ENCODE measurements around the gene PIP4P1.
"Not testable (repeated sequence)": the region's sequence is repeated elsewhere in the genome, so short reads cannot be mapped to it uniquely, and the experiment has no call there.

The PIP4P1 gene

DNA sequence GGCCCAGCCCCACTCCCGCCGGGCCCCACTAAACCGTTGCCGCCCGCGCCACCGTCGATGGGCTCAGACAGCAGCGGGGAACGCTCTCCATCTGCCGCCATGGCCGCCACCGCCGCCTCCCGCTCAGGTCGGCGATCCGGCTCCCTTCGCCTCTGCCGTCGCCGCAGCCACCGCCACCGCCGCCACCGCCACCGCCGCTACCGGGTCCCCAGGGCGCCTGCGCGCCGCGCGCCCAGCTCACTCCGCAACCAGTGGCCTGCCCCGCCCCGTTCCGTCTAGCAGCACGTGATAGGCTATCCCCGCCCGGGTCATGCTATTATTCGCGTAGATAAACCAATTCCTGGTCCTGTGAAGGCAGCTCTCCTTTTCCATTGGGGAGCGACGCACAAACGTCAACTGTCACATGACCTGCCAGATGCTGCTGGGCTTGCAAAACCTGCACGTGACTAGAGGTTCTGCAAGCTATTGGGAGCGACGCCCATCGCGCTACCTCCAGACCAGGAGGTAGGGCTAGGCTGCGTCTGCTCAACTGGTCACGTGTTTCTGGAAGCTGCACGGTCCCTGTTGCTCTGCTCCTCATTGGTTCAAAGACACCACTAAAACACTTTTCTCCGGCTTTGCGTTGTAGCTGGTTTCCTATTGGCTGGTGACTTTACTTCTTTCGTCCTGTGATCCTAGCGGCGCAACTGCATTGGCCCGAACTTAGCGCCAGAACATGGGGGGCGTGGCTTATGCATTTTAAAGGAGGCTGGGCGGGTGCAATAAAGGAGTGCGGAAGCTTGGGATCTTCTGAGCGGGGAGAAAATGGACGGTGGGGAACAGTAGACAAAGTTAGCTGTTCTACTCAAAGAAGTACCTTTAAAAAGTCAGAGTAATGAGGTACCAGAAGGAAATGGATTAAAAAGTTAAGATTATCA is at the start of gene PIP4P1:
Gene PIP4P1, minus strand, starts transcription at position 210 of the 917 bp plus-strand sequence. Its CDS starts 109 bp downstream, at position 101.
- peak; percentile 95 for DNase-seq (ENCODE audit: low read depth)

- DNase-seq (ENCODE audit: low read depth) = no peak
These were observed 47.1 kb upstream of the PIP4P1 start for GRCh38 chr14:20508367-20508766.

- DNase-seq (ENCODE audit: low read depth) = not testable (repeated sequence)
These were observed 46.3 kb upstream of the PIP4P1 start for GRCh38 chr14:20507537-20507936.

GRCh38 chr14:20506752-20507151 is 45.5 kb upstream of the PIP4P1 start:
- not testable (repeated sequence) for DNase-seq (ENCODE audit: low read depth)

DNA sequence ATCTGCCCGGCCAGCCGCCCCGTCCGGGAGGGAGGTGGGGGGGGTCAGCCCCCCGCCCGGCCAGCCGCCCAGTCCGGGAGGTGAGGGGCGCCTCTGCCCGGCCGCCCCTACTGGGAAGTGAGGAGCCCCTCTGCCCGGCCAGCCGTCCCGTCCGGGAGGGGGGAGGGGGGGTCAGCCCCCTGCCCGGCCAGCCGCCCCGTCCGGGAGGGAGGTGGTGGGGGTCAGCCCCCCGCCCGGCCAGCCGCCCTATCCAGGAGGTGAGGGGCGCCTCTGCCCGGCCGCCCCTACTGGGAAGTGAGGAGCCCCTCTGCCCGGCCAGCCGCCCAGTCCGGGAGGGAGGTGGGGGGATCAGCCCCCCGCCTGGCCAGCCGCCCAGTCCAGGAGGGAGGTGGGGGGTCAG is 45.0 kb upstream of the PIP4P1 start:
- DNase-seq (ENCODE audit: low read depth) = not testable (repeated sequence)

GRCh38 chr14:20503898-20504297 is 42.7 kb upstream of the PIP4P1 start:
- DNase-seq (ENCODE audit: low read depth) = no peak

DNA sequence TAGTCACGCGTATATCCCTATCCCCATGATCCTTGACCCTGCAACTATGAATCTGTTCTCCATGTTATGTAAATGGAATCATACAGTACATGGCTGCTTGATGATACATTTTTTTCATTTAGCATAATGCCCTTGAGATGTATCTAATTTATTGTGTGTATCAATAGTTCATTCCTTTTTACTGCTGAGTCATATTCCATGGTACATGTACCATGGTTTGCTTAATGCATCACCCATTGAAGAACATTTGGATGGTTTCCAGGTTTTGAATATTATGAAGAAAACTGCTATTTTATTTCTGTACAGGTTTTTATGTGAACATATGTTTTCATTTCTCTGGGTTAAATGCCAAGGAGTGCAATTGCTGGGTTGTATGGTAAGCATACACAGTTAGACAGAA is 40.1 kb upstream of the PIP4P1 start:
- DNase-seq (ENCODE audit: low read depth) = no peak

GRCh38 chr14:20499881-20500280 is 38.6 kb upstream of the PIP4P1 start:
- no peak for DNase-seq (ENCODE audit: low read depth)

- no peak for DNase-seq (ENCODE audit: low read depth)
These were observed 37.9 kb upstream of the PIP4P1 start for GRCh38 chr14:20499108-20499507.

- no peak for DNase-seq (ENCODE audit: low read depth)
These were observed 37.4 kb upstream of the PIP4P1 start for GRCh38 chr14:20498622-20499021.

DNA sequence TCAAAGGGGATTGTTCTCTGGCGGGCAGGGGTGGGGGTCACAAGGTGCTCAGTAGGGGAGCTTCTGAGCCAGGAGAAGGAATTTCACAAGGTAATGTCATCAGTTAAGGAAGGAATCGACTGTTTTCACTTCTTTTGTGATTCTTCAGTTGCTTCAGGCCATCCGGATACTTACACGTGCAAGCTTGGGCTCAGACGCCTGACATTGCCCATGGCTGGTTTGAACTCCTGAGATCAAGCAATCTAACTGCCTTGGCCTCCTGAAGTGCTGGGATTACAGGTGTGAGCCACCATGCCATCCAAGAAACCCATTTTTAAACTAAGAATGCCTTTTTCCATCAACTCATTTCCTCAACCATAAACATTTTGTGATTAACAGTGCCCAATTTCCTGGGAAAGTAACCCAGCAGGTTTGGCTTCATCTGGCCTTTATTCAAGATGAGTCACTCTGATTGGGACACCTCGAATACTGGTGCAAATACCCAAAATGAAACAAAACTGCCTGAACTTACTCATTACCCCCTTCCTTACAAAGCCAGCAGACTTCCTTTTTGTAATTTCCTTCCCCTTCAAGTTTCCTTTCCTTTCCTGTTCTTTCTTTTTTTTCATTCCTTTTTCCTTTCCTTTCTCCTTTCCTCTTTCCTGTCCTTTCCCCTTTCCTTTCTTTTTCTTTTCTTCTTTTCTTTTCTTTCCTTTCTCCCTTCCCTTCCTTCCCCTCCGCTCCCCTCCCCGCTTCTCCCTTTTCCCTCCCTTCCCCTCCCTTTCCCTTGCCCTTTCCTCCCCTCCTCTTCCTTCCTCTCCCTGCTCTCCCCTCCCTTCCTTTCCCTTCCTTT is 33.9 kb upstream of the PIP4P1 start:
- no peak for DNase-seq (ENCODE audit: low read depth)

DNA sequence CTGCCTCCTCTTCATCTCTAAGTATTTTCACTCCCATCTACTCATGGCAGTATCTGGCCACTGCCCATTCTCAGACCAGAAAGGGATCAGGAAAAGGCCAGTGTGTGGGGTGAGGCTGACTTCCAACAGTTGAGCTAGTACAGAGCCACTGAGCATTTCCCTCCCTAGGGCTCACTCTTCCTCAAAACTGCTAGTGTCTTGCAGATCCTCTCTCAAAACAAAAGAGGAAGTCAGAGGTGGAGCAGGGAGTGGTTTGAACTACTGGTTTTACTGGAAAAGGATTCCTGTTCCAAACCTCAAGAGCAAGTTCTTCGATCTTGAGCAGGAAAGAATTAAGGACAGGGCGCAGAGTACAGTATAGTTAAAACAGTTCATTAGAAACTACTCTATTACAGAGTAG is 32.4 kb upstream of the PIP4P1 start:
- no peak for DNase-seq (ENCODE audit: low read depth)

GRCh38 chr14:20492486-20492885 is 31.3 kb upstream of the PIP4P1 start:
- DNase-seq (ENCODE audit: low read depth) = no peak

DNA sequence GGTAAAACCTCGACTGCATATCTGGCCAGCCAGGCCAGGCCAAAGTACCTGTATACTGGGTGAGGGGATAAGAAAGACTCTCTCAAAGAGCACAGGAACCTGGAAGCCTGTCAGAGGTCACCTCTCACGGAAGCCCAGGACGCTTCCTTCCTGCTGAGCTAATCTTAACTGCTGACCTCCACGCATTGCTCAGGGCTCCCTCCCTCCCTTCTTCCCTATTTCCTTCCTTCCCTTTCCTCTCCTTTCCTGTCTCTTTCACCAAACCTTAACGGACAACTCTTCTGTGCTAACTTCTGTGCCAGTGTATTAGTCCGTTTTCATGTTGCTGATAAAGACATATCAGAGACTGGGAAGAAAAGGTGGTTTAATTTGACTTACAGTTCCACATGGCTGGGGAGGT is 29.3 kb upstream of the PIP4P1 start:
- no peak for DNase-seq (ENCODE audit: low read depth)

DNA sequence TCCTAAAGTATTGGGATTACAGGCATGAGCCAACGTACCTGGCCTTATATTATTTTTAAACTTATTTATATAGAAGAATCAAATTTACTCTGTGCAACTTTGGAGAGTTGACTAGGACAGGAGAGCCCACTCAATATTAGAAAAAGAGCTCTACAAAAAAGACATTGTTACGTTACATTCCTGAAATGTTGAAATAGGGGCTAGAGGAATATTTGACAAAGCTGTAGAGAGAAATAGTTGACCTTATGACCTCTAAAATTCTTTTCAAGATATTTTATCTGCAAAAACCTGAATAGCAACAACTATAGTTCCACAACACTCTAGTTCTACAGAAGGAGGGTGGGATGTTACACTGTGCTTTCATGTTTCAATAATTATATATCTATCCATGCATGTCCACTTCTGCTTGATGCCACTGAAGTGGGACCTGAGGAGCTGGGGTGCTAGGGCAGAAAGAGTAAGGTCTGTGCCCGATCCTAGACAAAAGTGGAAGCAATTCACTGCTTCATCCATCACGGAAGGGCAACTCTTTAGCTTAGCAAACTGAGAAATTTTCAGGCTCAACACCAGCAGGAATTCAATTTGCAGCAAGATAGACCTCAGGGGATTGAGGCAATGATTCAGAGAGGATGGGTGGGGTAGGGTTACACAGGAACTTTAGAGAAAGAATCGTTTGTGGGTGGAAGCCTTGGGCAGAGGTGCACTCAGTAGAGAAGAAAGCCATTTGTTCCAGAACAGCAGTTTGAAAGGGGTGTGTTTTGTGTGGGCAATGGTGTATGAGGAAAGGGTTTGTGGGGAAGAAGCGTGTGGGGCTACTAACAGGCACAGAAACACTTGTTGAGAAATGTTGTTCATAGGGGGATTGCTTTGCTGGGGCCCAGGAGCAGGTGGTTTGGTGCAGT is 28.1 kb upstream of the PIP4P1 start:
- DNase-seq (ENCODE audit: low read depth) = no peak

DNA sequence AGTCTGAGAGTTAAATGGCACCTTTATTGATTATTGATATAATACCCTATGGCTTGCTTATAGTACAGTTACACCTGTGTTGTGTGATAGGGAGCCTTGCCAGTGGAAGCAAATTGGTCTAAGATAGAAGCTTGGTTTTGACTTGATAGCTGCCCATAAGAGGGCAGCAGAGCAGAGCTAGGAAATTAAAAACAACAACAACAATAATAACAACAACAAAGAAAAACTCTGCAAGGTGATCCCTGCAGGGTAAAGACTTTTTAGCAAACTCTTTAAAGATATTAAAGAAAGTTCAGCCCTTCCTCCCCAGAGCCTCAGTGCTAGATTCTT is 26.1 kb upstream of the PIP4P1 start:
- DNase-seq (ENCODE audit: low read depth) = no peak

DNA sequence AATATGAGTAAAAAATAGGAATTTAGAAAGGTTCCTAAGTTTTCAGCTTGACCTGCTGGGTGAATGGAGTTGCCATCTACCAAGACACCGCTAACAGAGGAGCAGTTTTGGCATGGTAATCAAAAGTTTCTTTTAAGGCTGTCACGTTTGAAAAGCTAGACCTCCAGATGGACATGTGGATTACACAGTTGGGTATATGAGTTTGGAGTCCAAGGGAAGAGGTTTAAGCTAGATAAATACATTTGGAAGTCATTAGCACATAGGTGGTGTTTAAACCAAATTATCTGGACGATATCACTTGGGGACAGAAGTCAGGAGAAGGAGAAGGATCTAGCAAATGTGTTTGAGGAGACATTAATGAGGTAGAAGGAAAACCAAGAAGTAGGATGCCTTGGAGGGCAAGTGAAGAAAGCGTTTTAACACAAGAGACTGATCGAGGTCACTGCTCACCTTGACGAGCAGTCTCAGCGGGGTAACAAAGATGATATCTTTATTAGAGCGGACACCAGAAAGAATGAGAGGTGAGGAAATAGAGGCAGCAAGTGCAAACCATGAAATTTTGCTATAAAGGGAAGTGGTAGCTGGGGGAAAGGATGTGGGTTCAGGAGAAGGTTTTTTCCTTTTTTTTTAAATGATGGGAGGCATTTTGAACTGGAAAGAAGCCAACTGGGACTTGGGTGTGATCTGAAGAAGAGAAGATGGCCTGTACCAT is 25.6 kb upstream of the PIP4P1 start:
- no peak for DNase-seq (ENCODE audit: low read depth)

GRCh38 chr14:20485900-20486299 is 24.7 kb upstream of the PIP4P1 start:
- DNase-seq (ENCODE audit: low read depth) = no peak

DNA sequence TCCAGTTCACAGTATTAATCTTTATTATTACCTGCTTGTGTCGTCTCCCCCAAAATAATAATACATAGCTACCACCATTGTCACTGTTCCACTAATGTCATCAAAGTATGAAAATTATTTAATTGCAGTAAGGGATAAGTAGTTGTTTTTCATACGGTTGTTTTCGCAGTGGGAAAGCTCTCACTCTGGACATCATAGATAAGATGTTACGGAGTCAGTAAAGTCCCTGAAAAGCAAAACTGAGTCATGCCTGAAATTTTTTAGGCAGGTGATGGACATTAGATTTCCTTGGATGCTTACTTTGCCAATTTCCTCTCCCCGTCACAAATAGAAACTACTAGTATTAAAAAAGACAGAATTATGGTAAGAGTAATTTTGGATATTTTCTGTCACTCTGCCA is 21.1 kb upstream of the PIP4P1 start:
- DNase-seq (ENCODE audit: low read depth) = no peak

GRCh38 chr14:20478894-20479293 is 17.7 kb upstream of the PIP4P1 start:
- DNase-seq (ENCODE audit: low read depth) = no peak

GRCh38 chr14:20477211-20477876 is 16.1 kb upstream of the PIP4P1 start:
- no peak for DNase-seq (ENCODE audit: low read depth)
